Calu3 (cell line): ENCODE results near the gene SULT1C3. TPM values are rescaled to one million over a fixed set of nuclear protein-coding genes. Genes with fewer than 3 reads are reported as not detected.

Experiments used
- BruUV-seq: library from RNA; stranded (reverse); fragments of 400-500 nt; replicated peaks from 2 replicates; lab custom pipeline; 2021; lab: Mats Ljungman, UMichigan
- CTCF ChIA-PET: fragments of 300-600 bp; sonication (Branson Sonifier 250); formaldehyde crosslinking; loops from one replicate; lab custom pipeline; 2022; ENCODE audit warnings: antibody characterized with exemption; lab: Charles Lee
- DNase-seq: peaks from one replicate; pipeline ENCODE4 v3.0.0; 2022
- H3K27ac Mint-ChIP-seq: one replicate; pipeline ENCODE4 v1.8.0; 2022; ENCODE audit warnings: mixed read lengths; ENCODE audit not compliant: unreplicated experiment
- H3K27me3 Mint-ChIP-seq: one replicate; pipeline ENCODE4 v1.8.0; 2022; ENCODE audit warnings: mixed read lengths; ENCODE audit not compliant: unreplicated experiment
- H3K36me3 Mint-ChIP-seq: one replicate; pipeline ENCODE4 v1.8.0; 2022; ENCODE audit warnings: mild to moderate bottlenecking, moderate library complexity, mixed read lengths; ENCODE audit not compliant: insufficient read depth, unreplicated experiment
- H3K4me1 Mint-ChIP-seq: one replicate; pipeline ENCODE4 v1.8.0; 2022; ENCODE audit warnings: mild to moderate bottlenecking, low read depth, mixed read lengths; ENCODE audit not compliant: unreplicated experiment
- H3K4me3 Mint-ChIP-seq: one replicate; pipeline ENCODE4 v1.8.0; 2022; ENCODE audit warnings: mild to moderate bottlenecking, low read depth, moderate library complexity, mixed read lengths; ENCODE audit not compliant: unreplicated experiment
- H3K9me3 Mint-ChIP-seq: one replicate; pipeline ENCODE4 v1.8.0; 2022; ENCODE audit warnings: low read depth, mixed read lengths; ENCODE audit not compliant: unreplicated experiment
- CTCF ChIP-seq: fragments of 200-600 bp; IDR thresholded peaks from one replicate; pipeline ENCODE4 v1.8.0; 2022; ENCODE audit warnings: antibody characterized with exemption; ENCODE audit not compliant: unreplicated experiment
- intact Hi-C: fragments of 100-400 bp; cut with micrococcal nuclease; formaldehyde crosslinking; loops from one replicate; pipeline ENCODE4 v1.10.0; 2022; ENCODE audit not compliant: unreplicated experiment
- total RNA-seq: library from RNA; stranded (reverse); gene quantifications from 2 replicates; pipeline ENCODE4 v1.2.3, GENCODE V29; 2022

SULT1C3 gene
- total RNA-seq, 1 experiment from 2014 or later: not detected

DNA sequence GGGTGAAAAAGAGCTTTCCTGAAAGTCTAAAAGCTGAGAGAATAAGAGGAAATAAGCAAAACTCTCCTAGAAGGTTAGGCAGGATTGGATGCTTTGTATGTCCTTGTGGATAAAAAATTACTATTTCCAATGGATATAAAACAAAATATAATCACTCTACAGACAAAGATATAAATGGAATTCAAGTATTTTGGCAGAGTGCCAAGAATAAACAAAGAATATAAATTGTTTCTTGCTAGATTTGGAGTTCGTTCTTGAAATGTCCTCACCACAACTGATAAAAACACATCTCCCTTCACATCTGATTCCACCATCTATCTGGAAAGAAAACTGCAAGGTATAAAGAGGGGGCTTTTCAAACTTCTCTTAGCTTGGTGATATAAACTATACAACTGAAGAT is 13.3 kb downstream of the SULT1C3 start:
- CTCF ChIA-PET: no interaction called here
- H3K4me1 Mint-ChIP-seq: no peaks in the 10 kb centered on the region
- intact Hi-C loops: no loop called here
- no peak for TF ChIP-seq CTCF
- no peak overlapping the region for H3K4me3 Mint-ChIP-seq
- H3K27ac Mint-ChIP-seq: no peak overlapping the region
- no peaks in the 10 kb centered on the region for H3K36me3 Mint-ChIP-seq
- BruUV-seq: no TSS peak
- H3K9me3 Mint-ChIP-seq: no peaks in the 10 kb centered on the region
- no peaks in the 10 kb centered on the region for H3K27me3 Mint-ChIP-seq
- no peak for DNase-seq

DNA sequence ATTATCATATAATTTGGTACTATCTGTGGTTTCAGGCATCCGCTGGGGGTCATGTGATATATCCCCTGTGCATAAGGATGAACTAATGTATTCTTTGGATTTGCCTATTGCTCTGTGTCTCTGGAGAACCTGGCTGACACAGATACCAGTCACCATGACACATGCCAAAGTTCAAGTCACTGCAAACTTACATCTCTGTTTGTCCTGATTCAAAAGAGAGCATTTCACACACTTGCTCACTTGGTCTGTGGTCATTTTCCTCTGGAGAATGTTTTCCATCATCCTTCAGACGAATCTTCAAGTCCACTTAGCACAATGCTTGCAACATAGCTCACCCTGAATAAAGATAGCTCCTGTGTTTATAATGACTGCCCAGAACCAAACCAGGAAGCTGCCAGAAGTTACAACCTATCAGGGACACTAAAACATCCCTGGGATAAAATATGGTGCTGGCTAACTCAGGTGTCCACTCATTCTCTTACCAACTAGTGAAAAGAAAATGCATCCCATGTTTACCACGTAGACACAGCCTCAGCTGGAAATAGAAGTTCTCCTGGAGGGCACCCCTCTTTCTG is 18.1 kb downstream of the SULT1C3 start:
- Mint-ChIP-seq H3K36me3 (no peaks in the 10 kb centered on the region), H3K27ac (no peak overlapping the region), H3K4me1 (no peaks in the 10 kb centered on the region), H3K4me3 (no peak overlapping the region), H3K9me3 (no peaks in the 10 kb centered on the region), H3K27me3 (no peaks in the 10 kb centered on the region)
- CTCF ChIA-PET: interaction anchor here (1.4 kb wide), 1 partner anchor 14 kb away, joined by 3 read pairs; no protein-coding TSS in a partner anchor
- BruUV-seq: no TSS peak
- intact Hi-C loops: no loop called here
- TF ChIP-seq CTCF: no peak
- DNase-seq: no peak

- no peaks in the 10 kb centered on the region for H3K36me3 Mint-ChIP-seq
- BruUV-seq: no TSS peak
- DNase-seq: no peak
- H3K9me3 Mint-ChIP-seq: no peaks in the 10 kb centered on the region
- H3K27ac Mint-ChIP-seq: no peak overlapping the region
- peaks cover 22% of the 10 kb centered on the region for H3K4me1 Mint-ChIP-seq
- intact Hi-C loops: no loop called here
- no peaks in the 10 kb centered on the region for H3K27me3 Mint-ChIP-seq
- CTCF ChIA-PET: no interaction called here
- H3K4me3 Mint-ChIP-seq: no peak overlapping the region
- no peak for TF ChIP-seq CTCF
Measured at GRCh38 chr2:108260773-108261172, 21.0 kb downstream of the SULT1C3 start.

DNA sequence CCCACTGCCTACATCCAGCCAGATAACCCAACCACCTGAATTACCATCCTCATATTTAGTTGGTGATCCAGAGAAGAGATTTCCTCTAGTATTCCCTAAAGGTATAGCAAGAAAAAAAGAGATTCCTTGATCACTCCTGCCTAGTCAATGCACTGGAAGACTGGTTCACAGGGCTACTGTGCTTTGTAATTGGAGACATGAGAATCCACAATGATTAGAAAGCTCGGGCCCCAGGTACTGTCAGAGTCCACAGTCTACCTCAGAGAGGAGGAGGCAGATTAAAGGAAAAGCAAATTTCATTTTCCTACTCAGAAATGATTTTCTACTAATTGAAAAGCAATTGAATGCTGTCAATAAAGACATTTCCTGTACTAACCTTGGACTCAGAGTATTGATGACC is 22.3 kb downstream of the SULT1C3 start:
- no peak for DNase-seq
- Mint-ChIP-seq H3K4me3 (no peak overlapping the region), H3K36me3 (no peaks in the 10 kb centered on the region), H3K27me3 (no peaks in the 10 kb centered on the region), H3K4me1 (peaks cover 35% of the 10 kb centered on the region), H3K9me3 (no peaks in the 10 kb centered on the region), H3K27ac (no peak overlapping the region)
- BruUV-seq: no TSS peak
- CTCF ChIA-PET: no interaction called here
- TF ChIP-seq CTCF: no peak
- intact Hi-C loops: no loop called here
